ENCODE results near the gene AMMECR1.
"Not testable (repeated sequence)": the region's sequence is repeated elsewhere in the genome, so short reads cannot be mapped to it uniquely, and the experiment has no call there.

Gene AMMECR1

DNA sequence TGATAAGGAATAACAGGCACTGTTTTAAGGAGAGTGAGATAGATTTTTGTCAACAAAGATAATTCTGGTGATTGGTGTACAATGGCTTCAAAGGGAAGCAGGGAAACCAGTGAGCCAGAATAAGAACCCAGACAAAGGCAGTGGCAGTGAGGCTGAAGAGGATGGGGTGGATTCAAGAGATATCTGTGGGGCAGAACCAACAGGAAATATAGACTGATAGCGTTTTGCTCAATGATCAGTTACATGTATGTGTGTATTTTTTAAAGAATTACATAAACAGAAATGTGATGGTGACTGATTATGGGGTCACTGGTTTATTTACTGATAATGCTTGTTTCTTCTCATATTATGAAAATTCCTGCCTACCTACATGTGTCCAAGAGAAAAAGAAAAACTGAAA lies 66.4 kb downstream of the AMMECR1 start:
- DNase-seq: no peak

DNA sequence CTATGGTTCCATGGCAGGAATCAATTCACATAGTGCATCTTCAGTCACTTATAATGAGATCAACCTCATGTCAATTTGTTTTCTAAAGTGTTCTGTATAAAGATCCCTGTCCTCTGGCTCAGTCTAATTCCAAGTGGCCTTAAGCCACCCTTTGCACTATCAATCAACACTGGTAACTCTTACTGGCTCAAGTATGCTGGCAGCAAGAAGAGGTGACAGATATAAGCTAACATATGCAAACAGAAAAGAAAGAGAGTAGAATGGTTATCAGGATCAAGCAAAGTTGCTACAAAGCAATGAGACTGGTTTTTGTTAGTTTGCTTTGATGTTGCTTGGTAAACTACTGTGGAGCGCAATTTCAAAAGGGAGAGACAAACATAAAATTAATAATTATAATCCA lies 67.0 kb downstream of the AMMECR1 start:
- DNase-seq: no peak

DNA sequence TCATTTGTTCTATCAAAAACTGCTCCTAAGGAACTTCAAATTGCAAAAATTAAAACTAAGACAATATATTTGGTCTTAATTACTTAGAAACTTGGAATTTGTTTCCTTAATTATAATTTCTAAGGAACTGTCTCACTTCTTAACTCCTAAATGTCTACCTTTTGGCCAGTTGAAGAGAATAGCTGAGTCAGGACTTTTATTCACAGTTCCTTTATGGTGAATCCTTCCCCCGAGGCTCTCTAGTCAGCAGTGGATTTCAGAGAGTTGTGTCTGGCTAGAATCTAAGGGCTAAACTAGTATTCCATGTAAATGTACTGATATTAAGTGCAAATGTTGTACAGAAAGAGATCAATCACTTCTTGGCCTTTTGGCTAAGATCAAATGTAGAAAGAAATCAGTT lies 69.3 kb downstream of the AMMECR1 start:
- no peak for DNase-seq

DNA sequence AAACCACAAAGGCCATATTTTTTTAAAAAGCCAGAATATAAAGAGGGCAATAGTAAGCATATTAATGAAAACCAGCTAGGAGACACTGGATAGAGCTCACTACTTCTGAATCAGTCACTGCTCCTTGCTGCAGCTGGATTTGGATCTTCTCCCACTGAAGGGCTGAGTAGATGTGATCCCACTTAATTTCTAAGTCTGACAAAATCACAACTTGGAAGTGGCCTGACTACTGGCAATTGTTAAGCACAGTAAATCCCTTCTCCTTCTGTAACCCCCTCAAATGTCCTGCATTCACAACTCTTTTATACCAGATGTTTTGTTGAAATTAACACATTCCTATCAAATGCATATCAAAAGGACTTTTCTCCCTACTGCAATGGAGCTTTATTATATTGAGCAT lies 72.9 kb downstream of the AMMECR1 start:
- DNase-seq: no peak

DNA sequence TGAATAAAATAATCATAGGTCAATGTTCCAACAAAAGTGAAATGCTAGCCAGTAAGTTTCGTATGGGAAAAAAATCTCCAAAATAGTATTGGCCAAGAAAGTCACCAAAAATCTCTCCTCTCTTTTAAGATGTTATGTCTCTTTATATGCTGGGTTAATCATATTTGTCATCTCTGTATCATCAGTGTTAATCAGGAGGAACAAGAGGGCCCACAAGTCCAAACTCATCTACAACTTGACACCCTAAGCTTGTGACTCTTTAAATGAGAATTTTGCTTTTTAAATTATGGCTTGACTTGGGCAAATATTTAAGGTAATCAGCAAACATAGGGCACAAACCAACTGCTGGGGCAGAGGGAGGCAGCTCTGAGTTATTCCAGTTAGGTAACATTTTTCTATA lies 75.5 kb downstream of the AMMECR1 start:
- no peak for DNase-seq

DNA sequence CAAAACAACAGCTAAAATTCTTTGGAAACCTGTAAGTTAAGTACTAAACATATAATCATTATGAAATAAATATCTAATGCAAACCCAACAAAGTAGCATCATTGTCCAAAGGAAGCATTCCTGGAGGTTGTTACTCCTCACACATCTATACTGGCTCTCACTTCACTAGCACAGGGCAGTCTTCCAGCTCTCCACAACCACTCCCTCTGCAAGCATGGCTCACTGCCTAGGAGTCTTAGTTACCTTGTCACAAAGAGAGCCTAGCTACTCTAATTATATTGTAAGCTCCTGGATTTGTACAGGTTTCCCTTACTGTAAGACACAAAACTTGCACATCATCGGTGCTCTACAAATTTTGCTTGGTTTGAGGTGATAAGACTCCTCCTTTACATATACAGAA lies 76.1 kb downstream of the AMMECR1 start:
- no peak for DNase-seq

DNA sequence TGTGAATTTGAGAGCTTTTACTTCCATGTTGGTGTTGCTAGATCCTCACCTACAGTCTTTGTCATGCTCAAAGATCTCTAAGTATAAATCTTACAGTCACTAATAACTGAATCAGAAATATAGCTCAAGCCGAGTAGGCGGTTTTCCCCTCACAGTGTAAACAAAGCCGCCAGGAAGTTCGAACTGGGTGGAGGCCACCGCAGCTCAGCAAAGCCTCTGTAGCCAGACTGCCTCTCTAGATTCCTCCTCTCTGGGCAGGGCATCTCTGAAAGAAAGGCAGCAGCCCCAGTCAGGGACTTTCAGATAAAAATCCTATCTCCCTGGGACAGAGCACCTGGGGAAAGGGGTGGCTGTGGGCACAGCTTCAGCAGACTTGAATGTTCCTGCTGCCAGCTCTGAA lies 79.6 kb downstream of the AMMECR1 start:
- peak; percentile 39 for DNase-seq

DNA sequence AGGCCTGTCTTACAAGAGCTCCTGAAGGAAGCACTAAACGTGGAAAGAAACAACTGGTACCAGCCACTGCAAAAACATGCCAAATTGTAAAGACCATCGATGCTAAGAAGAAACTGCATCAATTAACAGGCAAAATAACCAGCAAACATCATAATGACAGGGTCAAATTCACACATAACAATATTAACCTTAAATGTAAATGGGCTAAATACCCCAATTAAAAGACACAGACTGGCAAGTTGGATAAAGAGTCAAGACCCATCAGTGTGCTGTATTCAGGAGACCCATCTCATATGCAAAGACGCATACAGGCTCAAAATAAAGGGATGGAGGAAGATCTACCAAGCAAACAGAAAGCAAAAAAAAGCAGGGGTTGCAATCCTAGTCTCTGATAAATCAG lies 86.4 kb downstream of the AMMECR1 start:
- DNase-seq: not testable (repeated sequence)

DNA sequence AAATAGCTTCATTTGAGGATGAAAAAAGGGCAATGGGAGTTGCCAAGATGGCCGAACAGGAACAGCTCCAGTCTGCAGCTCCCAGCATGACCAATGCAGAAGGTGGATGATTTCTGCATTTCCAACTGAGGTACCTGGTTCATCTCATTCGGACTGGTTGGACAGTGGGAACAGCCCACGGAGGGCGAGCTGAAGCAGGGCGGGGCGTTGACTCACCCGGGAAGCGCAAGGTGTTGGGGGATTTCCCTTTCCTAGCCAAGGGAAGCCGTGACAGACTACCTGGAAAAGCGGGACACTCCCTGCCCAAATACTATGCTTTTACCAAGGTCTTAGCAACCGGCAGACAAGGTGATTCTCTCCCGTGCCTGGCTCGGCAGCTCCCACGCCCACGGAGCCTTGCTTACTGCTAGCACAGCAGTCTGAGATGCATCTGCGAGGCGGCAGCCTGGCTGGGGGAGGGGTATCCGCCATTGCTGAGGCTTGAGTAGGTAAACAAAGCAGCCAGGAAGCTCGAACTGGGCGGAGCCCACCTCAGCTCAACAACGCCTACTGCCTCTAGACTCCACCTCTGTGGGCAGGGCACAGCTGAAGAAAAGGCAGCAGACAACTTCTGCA lies 88.3 kb downstream of the AMMECR1 start:
- DNase-seq: peak; percentile 75

DNA sequence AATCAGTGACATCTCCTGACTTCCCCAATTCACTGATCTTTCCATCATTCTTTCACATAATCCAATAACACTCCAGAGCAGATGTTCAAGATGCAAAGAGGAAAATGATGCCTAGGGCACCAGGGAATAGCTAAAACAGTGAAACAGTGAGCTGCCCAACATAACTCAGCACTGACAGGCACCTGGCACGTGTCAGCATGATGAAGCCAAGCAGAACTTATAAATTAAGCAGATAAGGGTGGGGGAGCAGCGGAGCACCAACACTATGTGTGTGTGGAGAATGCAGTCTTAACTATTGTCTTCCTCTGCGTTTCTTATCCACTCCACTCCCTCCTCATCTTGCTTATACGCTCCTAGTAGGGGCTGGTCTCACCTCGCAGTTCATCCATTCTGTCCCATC lies 89.4 kb downstream of the AMMECR1 start:
- DNase-seq: no peak

DNA sequence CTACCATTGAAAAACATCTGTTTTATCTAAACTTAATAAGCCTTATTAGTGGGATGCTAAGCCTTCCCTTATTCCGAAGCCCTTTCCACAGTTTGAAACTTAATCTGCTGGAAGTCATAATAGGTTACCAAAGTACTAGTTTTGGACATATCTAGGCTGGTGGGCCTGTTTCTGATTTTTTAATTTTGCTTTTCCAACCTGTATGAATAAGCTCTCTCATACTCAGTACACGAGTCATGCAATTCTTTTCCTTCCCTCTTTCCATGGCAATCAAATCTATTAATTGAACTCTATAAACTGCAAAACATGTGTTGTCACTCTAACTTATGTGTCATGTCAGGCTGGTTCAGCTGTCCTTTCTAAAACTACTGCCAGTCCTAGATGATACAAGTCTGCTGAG lies 91.0 kb downstream of the AMMECR1 start:
- no peak for DNase-seq

DNA sequence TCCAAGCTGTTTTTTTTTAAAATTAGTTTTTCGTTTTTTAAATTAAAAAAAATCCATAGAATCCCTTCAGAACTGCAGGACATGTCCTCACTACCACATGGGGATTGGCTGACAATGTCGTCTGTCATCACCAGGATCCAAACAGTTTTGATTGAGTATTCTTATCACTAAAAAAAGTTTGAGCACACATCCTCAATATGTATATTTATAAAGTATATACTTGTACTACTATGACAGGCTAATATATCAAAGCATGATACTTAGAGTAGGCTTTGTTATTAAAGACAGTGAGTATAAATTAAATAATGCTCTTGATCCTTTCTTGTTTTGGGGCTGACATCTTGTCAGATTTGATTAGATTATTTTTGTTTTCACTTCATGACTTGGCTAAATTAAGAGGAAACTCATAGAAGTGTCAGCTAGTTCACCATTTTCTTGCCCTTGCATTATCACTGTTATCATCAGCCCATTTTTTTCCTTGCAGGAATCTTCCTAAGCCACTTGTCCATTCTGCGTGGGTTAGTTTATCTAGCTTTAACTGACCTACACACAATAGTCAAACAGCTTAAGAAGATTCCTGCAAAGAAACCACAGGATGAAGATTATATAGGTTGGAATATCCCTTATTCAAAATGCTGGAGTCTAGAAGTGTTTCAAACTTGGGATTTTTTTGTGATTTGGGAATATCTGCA lies 92.8 kb downstream of the AMMECR1 start:
- no peak for DNase-seq

DNA sequence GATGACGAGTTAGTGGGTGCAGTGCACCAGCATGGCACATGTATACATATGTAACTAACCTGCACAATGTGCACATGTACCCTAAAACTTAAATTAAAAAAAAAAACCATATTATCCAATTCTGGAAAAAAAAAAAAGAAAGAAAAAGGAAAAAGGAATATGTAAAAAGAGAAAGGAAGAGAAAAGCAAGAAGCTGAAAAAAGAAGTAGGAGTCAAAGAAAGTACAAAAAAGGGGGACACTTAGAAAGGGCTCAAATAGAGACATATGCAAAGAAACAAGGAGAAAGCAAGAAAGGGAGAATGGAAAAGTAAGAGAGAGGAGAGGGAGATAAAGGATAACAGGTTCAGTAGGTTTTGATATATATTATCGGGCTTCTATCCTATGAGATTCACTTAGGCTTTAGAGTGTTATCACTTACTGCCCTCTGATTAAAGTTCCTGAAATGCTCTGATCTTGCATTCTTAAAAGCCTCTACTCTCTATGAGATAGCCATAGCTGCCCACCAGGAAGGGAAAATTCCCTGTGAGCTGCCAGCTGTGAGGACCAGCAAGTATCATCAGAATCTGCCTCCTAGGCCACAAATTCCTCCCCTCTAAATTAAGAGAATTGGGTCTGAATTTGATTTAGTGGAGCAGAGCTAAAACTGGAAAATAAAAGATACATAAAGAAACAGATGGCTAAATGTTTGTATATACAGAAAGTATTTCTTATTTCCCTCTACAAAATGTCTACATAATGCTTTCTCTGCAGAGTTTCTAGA lies 95.2 kb downstream of the AMMECR1 start:
- DNase-seq: no peak

DNA sequence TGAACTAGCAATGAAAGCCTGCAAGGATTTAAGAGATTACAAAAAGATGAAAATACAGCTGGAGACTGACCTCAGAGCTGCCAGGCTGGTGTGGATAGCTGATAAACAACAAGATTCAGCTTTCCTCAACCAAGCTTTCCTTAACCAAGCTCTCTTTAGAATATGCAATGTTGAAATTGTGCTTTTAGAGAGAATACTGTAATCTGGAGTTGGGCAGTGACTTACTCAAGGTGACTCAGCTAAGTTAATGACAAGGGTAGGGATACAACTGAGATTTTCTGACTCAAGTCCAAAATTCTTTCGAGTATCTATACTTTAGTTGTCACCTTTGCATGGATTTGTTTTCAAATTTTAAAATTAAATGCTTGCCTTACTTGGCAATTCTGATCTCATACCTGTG lies 98.0 kb downstream of the AMMECR1 start:
- no peak for DNase-seq

DNA sequence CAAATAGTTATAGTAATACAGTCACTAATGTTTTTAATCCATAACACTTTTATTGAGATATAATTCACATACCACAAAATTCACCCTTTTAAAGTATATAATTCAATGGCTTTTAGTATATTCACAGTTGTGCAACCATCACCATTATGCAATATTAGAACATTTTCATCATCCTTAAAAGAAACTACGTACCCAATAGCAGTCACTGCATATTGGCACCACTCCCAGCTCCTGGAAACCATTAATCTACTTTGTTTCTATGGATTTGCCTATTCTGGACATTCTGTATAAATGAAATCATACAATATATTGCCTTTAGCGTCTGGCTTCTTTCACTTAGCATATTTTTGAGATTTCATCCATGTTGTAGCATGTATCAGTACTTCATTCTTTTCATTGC lies 99.3 kb downstream of the AMMECR1 start:
- no peak for DNase-seq

DNA sequence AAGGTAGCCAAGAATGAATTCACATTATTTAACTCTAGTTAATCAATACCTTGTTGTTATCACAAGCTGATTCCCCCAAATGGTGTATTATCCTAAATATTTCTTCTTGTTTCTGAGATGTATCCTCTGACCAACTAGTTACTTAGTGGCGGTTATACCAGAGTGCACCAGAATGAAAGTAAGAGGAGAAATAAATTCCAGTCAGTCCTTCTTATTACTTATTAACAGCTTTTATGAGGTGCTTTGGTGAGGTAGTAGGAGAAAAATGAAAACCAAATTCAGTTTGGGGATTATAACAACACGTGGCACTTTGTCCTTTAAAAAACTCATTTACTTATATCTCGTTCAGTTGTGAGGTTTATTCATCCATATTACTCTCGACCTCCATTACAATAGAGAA lies 101.9 kb downstream of the AMMECR1 start:
- DNase-seq: no peak

DNA sequence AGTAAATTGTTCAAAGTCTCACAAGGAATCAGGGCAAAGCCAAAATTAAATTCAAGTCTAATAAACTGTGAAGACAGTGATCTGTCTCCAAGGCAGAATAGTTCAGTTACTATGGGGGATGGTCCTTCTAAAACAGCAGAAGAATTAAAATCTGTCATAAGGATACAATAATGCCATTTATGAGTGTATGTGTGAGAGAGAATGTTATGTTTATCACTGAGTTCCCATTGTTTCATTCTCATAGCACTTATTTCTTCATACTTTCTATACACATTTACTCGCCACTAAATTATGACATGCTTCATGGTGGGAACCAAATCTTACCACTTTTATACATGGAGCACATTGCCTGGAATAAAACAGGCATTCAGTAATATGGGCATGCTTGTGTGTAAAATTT lies 102.5 kb downstream of the AMMECR1 start:
- no peak for DNase-seq

DNA sequence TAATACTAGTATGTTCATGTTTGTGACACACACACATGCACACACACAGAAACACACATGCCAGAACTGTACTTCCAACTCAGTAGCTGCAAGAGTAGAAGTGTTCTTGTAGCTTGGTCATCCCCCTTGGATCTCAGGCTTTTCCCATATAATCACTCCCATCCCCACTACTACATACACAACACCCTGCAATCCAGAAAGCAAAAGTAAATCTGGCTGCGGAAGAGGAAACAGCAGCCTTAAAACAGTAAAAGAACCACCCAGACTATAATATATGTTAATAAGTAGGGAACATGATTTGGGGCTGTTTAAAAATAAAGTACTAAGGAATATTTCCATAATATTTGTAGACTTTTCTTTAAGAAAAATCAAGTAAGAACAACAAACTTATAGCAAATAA lies 103.2 kb downstream of the AMMECR1 start:
- DNase-seq: no peak

DNA sequence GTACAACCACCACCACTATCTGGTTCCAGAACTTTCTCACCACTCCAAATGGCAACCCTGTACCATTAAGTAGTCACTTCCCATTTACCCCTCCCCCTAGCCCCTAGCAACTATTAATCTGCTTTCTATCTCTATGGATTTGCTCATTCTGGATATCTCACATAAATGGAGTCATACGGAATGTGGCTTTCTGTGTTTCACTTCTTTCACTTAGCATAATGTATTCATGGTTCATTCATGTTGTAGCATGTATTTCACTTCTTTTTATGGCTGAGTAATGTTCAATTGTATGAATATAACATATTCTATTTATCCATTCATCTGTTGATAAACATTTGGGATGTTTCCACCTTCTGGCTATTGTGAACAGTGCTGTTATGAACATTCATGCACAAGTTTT lies 104.7 kb downstream of the AMMECR1 start:
- DNase-seq: no peak

DNA sequence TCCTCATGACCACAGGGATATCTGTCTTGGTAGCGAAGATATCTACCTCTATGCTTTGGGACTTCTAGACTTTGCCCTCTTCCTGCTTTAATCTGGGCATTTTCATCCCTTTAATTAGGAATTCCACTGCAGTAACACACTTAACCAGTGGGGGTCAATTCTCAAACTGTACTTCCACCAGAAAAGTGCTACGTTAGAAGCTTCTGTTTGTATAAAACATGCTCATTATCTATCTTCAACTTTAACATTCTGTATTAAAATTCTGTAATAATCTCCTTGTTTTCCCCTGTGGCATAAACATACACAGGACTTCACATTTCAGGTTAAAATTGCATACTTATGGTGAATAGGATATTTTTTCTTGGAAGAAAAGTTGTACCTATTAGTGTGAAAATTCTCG lies 105.6 kb downstream of the AMMECR1 start:
- DNase-seq: no peak

DNA sequence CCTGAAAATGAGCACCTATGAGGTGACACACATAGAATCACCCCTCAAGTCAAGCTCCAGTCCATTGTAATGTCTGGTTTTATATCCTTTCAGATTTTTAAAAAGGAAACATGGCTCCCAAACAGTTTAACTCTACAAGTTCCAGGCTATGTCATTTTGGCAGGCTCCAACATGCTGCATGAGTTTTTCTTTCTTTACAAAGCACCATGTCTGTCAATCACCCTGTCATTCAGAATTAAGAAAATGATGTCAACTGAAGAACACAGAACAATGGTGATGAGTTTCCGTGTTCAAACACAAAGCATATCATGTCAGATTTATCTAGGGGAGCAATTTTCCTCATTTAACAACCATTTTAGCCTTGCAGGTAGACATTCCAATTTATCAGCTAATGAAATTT lies 106.5 kb downstream of the AMMECR1 start:
- DNase-seq: no peak

DNA sequence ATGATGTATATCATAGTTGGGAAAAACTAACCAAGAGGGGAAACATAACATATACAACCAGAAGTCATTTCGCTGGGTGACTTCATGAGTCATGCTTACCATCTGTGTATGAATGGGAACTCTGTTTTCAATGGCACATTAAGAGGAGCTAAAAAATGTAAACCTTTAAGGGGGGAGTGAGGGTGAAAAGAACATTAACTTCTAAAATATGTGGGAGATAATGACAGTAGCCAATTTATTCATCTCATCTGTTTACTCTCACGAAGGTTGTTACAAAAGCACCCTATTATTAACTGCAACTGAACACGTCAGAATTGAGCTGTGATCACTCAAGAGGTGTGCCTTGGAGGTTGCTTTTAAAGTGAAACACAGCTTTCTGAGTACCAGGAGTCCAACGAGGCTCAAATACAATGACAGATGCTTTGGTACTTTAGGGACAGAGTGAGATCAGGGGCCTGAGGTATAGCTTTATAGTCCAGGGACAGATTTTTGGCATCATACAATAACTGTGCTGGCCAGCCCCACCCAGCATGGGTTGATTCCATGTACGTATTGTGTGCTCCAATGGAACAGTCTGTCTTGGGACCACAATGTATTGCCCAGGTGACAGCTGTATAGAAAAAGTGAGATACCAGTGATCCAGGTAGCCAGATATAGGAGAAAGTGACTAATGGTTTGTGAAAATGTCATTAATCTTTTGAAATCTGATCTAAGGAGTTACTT lies 107.3 kb downstream of the AMMECR1 start:
- DNase-seq: no peak

DNA sequence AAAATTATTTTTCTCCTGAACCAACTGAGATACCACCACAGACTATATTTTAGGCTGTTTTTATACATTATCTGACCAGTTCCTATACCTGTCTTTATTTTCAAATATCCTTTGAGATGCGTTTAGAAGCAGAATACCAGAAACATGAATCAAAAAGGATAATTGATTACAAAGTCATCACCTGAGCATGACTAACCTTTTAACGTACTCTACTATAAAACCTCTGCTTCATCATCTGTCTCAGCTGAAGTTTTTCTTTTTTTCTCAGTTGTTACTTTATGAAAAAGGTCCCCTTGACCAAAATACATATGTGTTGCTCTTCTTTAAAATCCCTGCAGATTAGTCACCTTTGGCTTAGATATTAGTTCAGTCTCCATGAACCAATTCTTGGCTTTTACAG lies 109.8 kb downstream of the AMMECR1 start:
- no peak for DNase-seq

DNA sequence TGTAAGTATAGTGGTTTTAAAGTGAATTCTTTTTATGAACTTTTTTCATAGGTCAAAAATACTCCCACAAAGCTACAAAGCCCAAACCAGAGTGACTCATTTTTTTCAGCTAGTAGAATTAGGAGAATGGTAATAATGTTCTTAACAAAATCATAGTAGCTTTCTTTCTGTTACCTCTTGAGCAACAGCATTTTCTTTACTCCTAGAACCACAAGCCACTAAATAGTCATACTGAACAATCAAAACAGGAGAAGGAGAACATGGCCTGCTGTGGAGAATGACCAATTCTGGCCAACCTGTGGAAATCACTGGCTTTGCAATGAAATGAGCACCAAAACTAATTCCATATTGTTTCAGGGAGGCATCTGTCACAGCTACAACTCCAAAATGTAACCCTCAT lies 112.9 kb downstream of the AMMECR1 start:
- no peak for DNase-seq

All from activated T-cell treated with anti-CD3 and anti-CD28 coated beads, Interleukin-2, amount 50 U/mL, for 1 hour (primary cell).